GM12872 (cell line): Measurements from ENCODE around the gene NUP210.

Experiments used
- CTCF ChIP-seq: IDR thresholded peaks from 3 replicates; pipeline ENCODE4 v1.5.1; 2011; ENCODE audit warnings: low read depth, mild to moderate bottlenecking, low read length, moderate library complexity; ENCODE audit not compliant: insufficient read depth

Gene NUP210

DNA sequence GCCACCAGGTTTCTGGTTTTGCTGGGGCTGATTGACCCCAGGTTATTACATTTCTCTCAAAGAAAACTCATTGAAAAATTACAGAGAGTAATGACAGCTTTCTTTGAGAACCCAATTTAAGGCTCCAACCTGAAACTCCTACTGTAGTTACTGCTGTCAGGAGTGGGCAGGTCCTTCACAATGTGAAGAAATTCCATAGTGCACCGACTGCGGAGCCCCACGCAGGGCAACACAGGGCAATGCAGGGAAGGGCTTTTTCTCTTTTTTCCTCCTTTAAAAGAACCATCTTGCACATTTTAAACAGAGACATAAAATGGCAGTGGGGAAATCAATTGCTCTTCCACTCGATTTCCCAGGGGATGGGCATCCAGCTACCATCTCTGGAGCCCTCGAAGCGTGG, 74.3 kb downstream of the NUP210 start:
- no peak for TF ChIP-seq CTCF

GRCh38 chr3:13345284-13345683, 74.8 kb downstream of the NUP210 start:
- TF ChIP-seq CTCF = no peak

- no peak for TF ChIP-seq CTCF
These were observed 75.5 kb downstream of the NUP210 start for GRCh38 chr3:13344663-13345062.

- TF ChIP-seq CTCF = no peak
These were observed 76.5 kb downstream of the NUP210 start for GRCh38 chr3:13343601-13344000.

- no peak for TF ChIP-seq CTCF
These were observed 78.8 kb downstream of the NUP210 start for GRCh38 chr3:13341229-13341905.

GRCh38 chr3:13339833-13340232, 80.3 kb downstream of the NUP210 start:
- no peak for TF ChIP-seq CTCF

GRCh38 chr3:13338996-13339395, 81.1 kb downstream of the NUP210 start:
- TF ChIP-seq CTCF = peak; percentile 26; the same call in 1 of the 3 replicates
